Measurements from ENCODE around the gene ATP6V0A4.

The ATP6V0A4 gene

DNA sequence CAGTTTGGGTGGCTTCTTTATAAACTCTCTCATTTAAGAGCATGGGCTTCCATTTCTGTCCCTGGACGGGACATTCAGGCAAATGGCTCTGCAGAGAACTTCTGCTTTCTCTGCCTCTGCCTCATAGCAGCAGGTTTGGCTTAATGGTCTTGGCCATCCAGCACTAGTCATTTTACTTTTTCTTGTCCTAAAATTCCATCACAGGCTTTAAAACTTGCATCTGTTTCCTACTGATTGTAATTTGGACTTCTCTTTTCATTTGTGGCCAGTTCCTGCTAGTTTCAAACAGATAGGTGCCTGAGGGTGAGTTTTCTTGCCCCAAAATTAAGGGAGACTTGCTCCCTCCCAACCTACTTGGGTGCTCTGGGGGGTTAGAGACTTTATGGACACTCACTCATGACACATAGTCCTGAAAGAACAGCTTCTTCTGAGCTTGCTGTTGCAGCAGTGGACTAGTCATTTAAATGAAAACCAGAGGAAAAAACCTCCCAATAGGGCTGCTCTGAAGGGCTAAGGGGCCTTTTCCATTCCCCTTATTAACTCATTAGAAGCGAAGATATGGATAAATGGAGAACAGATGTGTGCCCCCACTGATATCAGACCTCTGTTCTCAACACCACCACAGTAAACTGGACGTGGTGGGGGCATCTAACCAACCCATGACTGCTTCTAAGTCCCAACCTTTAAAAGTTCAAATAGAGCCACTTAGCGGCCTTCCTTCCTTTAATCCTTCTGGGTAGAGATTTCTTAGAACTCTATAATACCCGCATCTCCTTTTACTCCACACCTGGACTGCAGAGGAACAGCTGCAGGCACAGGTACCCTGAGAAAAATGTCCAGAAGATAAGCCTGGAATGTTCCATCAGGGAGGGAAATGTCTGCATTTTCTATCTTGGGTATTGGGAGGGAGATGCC lies 135.7 kb downstream of the ATP6V0A4 start:
- no peak for DNase-seq (ENCODE audit: low read depth)

GRCh38 chr7:138661069-138661635 lies 136.8 kb downstream of the ATP6V0A4 start:
- no peak for DNase-seq (ENCODE audit: low read depth)

GRCh38 chr7:138658889-138659288 lies 139.1 kb downstream of the ATP6V0A4 start:
- no peak for DNase-seq (ENCODE audit: low read depth)

DNA sequence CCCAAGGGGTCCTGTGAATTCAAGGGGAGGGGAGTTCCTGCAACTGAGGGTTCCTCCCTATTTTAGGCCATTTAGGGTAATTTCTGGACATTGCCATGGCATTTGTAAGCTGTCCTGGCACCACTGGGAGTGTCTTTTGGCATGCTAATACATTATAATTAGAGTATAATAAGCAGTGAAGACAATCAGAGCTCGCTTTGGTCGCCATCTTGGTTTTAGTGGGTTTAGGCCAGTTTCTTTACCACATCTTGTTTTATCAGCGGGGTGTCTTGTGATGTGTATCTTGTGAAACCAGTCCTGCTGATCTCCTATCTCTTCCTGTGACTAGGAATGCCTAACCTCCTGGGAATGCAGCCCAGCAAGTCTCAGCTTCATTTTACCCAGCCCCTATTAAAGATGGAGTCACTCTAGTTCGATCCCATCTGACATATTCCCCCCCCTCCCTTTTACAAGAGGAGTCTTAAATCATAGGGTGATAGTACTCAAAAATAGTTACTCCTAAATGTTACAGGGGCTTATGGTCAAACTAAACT lies 140.1 kb downstream of the ATP6V0A4 start:
- no peak for DNase-seq (ENCODE audit: low read depth)

DNA sequence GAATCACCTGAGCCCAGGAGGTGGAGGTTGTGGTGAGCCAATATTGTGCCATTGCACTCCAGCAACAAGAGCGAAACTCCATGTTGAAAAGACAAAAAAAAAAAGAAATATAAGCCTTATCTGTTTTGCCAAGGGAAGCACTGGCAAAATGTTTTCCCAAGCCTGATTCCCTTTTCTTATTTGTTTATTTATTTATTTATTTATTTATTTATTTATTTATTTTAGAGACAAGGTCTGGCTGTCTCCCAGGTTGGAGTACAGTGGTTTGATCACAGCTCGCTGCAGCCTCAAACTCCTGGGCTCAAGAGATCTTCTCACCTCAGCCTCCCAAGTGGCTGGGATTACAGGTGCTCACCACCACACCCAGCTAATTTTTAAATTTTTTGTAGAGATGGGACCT lies 141.0 kb downstream of the ATP6V0A4 start:
- DNase-seq (ENCODE audit: low read depth), result no peak

Measured in fibroblast of the conjunctiva (primary cell).